ENCODE results near the gene FMR1NB. TPM values are rescaled to one million over a fixed set of nuclear protein-coding genes. Genes with fewer than 3 reads are reported as not detected.

FMR1NB gene
- total RNA-seq, 4 donors from 2014 or later = not detected

DNA sequence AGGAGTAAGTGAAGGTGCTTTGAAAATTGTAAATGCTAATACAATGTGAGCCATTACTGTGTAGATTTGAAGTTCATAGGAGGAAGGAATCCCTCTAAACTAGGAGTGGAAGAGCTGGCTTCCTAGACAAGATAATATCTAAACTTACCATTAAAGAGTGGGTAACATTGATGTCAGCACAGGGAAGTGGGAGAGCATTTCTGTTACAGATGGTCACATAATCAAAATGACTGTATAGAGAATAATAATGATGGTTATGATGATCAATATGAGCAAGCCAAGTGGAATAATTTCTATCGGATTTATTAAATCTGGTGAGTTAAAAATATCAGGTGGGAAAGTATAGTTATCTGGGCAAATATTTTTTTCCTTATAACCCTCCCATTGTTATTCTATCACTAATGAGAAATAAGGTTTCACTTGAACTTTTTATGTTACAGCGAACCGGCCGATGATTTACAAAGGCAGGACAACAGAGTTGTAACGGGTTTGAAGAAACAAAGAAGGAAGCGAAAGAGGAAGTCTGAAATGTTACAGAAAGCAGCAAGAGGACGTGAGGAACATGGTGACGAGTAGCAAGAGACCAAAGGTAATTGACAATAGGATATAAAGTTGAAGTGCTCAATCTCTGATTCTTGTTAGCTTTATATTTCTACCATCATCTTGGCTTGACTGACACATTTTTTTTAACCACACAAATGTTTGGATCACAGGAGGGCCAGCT is 43.5 kb downstream of the FMR1NB start:
- TF ChIP-seq, protein P1, sequence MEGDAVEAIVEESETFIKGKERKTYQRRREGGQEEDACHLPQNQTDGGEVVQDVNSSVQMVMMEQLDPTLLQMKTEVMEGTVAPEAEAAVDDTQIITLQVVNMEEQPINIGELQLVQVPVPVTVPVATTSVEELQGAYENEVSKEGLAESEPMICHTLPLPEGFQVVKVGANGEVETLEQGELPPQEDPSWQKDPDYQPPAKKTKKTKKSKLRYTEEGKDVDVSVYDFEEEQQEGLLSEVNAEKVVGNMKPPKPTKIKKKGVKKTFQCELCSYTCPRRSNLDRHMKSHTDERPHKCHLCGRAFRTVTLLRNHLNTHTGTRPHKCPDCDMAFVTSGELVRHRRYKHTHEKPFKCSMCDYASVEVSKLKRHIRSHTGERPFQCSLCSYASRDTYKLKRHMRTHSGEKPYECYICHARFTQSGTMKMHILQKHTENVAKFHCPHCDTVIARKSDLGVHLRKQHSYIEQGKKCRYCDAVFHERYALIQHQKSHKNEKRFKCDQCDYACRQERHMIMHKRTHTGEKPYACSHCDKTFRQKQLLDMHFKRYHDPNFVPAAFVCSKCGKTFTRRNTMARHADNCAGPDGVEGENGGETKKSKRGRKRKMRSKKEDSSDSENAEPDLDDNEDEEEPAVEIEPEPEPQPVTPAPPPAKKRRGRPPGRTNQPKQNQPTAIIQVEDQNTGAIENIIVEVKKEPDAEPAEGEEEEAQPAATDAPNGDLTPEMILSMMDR (IDR thresholded peaks at IDR 0.05) = no peak
- DNase-seq (ENCODE audit: low spot score) (no peak), ATAC-seq (ENCODE audit: low FRiP score) (no peak)

DNA sequence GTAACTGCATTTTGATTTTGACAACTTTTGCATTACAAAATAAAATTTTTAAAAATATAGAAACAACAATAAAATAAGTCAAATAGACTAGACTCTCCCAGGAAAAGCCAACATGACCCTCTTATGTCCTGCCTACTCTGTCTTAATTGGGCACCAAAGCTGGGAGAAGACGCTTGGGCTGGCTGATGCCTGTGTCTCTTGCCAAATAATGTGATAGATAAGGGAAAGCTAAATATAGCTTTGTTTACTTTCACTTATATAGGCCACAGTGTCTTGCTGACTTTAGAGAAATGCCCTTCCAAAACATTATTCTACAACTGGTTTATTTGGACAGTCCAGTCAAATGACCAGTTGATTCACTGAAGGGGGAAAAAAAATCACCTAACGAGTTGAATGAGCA is 54.2 kb downstream of the FMR1NB start:
- no peak for ATAC-seq (ENCODE audit: low FRiP score)
- TF ChIP-seq, protein P1 (IDR thresholded peaks at IDR 0.05) = no peak

DNA sequence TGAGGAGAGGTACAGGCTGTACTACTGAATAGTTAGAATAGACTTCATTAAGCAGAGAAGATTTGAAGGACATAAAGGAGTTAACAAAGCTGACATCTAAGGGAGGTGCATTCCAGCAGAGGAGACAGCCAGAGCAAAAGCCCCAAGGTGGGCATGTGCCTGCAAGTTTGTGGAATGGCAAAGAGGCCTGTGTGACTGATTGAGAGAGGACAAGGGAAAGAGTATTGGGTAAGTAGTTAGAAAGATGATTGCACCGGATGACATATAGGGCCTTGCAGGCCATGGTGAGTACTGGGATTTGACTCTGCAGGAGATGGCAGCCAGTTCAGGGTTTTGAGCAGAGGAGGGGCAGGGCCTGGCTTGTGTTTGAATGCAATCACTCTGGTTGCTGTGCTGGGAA is 55.9 kb downstream of the FMR1NB start:
- TF ChIP-seq, protein P1 (IDR thresholded peaks at IDR 0.05) = no peak
- no peak for ATAC-seq (ENCODE audit: low FRiP score)
- DNase-seq (ENCODE audit: low spot score) = no peak

More for the DNA sequence above, 54.2 kb downstream of the FMR1NB start:
- no peak for DNase-seq (ENCODE audit: low spot score)

DNA sequence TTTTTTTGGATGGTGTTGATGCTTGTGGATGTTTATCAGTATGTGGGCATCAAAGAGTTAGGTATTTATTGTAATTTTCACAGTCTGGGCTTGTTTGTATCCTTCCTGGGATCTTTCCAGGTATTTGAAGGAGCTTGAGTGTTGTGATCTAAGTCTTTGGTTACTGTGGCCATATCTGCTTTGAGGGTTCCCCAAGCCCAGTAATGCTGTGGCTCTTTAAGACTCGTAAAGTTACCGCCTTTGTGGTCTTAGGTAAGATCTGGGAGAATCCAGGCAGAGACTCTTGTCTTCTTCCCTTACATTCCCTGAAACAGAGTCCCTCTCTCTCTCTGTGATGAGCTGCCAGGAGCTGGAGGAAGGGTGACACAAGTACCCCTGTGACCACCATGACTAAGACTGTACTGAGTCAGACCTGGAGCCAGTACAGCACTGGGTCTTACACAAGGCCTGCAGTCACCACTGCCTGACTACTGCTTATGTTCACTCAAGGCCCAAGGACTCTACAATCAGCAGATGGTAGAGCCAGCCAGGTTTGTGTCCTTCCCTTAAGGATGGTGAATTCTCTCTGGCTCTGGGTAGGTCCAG is 62.2 kb downstream of the FMR1NB start:
- DNase-seq (ENCODE audit: low spot score) (no peak), ATAC-seq (ENCODE audit: low FRiP score) (no peak)
- TF ChIP-seq, protein P1 (IDR thresholded peaks at IDR 0.05) = no peak

DNA sequence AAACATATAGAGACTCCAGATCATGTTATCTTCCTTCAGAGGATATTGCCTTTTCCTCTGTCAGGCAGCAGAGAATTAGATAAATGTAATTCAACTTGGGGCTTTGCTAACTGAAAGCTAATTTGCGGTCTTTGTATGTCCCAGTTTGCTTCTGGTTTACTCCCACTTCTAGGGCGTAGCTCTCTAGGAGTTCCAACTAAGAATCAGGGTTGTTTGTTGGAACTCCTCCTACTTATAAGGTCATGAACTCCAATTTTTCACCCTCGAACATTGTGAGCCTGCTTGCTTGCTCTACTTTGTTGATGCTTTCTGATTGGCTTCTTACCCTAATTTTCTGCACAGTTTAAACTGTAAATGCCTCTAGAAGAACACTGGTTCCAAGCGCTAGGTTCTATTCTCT is 66.1 kb downstream of the FMR1NB start:
- TF ChIP-seq, protein P1 (IDR thresholded peaks at IDR 0.05) = no peak
- ATAC-seq (ENCODE audit: low FRiP score) (no peak), DNase-seq (ENCODE audit: low spot score) (no peak)

DNA sequence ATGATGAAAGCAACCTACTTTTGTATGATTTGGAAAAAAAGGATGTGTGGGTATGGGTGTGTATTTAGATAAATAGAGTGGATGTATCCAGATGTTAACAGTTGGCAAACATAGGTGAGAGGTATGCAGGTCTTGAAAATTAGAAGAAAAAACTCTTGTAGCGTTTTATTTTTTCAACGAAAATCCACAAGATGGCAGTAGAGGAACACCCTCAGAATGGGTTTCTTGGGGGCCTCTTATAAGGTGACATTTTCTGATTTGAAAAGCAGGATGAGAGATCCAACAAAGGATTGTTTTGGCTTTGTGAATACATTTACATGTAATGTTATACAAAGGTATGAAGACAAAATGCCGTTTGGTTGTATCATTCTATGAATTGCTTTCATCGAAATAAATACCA is 68.3 kb downstream of the FMR1NB start:
- no peak for ATAC-seq (ENCODE audit: low FRiP score)
- TF ChIP-seq, protein P1 (IDR thresholded peaks at IDR 0.05) = no peak
- DNase-seq (ENCODE audit: low spot score) = no peak

DNA sequence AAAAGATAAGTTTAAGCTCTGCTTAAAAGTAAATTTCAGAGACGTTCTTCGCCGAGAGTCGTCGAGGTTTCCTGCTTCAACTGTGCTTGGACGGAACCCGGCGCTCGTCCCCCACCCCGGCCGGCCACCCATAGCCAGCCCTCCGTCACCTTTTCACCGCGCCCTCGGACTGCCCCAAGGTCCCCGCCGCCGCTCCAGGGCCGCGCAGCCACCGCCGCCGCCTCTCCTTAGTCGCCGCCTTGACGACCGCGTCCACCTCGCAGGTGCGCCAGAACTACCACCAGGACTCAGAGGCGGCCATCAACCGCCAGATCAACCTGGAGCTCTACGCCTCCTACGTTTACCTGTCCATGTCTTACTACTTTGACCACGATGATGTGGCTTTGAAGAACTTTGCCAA is 70.8 kb downstream of the FMR1NB start:
- ATAC-seq (ENCODE audit: low FRiP score) (no peak), DNase-seq (ENCODE audit: low spot score) (no peak)
- TF ChIP-seq, protein P1 (IDR thresholded peaks at IDR 0.05) = no peak

Data from omental fat pad (tissue), 4 donors.